Skin of body (tissue), 2 donors: ENCODE data around the gene PRKCH. TPM values are rescaled to one million over a fixed set of nuclear protein-coding genes. Genes with fewer than 3 reads are reported as not detected.

Source experiments
- DNase-seq: peaks from one replicate; lab custom pipeline; 2025; lab: John Stamatoyannopoulos, UW
- total RNA-seq: library from RNA; depleted of rRNA; stranded (reverse); fragments of >200 nt; gene quantifications from one replicate; pipeline ENCODE4 v1.2.3, GENCODE V29; 2014

Gene PRKCH
- total RNA-seq, 1 donor from 2014 or later, result 50.0 TPM

GRCh38 chr14:61420326-61420725 lies 98.9 kb downstream of the PRKCH start:
- DNase-seq, result no peak

GRCh38 chr14:61421212-61421923 lies 100.0 kb downstream of the PRKCH start:
- no peak for DNase-seq

GRCh38 chr14:61426048-61426447 lies 104.7 kb downstream of the PRKCH start:
- DNase-seq, result no peak

GRCh38 chr14:61428261-61428660 lies 106.9 kb downstream of the PRKCH start:
- DNase-seq, result no peak

GRCh38 chr14:61429316-61429715 lies 107.9 kb downstream of the PRKCH start:
- no peak for DNase-seq

- DNase-seq, result no peak
Measured at GRCh38 chr14:61430066-61430757, 108.8 kb downstream of the PRKCH start.

- DNase-seq, result no peak
Measured at GRCh38 chr14:61433169-61433568, 111.8 kb downstream of the PRKCH start.

- no peak for DNase-seq
Measured at GRCh38 chr14:61433828-61434227, 112.4 kb downstream of the PRKCH start.

GRCh38 chr14:61434311-61434710 lies 112.9 kb downstream of the PRKCH start:
- no peak for DNase-seq

GRCh38 chr14:61435563-61436337 lies 114.4 kb downstream of the PRKCH start:
- DNase-seq, result no peak

GRCh38 chr14:61437381-61437780 lies 116.0 kb downstream of the PRKCH start:
- no peak for DNase-seq

- DNase-seq, result no peak
Measured at GRCh38 chr14:61438036-61438435, 116.7 kb downstream of the PRKCH start.

- DNase-seq, result no peak
Measured at GRCh38 chr14:61438497-61438859, 117.1 kb downstream of the PRKCH start.

- DNase-seq, result no peak
Measured at GRCh38 chr14:61438860-61439765, 117.7 kb downstream of the PRKCH start.

GRCh38 chr14:61439779-61440418 lies 118.5 kb downstream of the PRKCH start:
- DNase-seq, result no peak

- DNase-seq, result no peak
Measured at GRCh38 chr14:61443481-61443880, 122.1 kb downstream of the PRKCH start.

GRCh38 chr14:61444215-61444768 lies 122.9 kb downstream of the PRKCH start:
- no peak for DNase-seq

- no peak for DNase-seq
Measured at GRCh38 chr14:61451491-61451890, 130.1 kb downstream of the PRKCH start.

- DNase-seq, result no peak
Measured at GRCh38 chr14:61451891-61452400, 130.6 kb downstream of the PRKCH start.

- no peak for DNase-seq
Measured at GRCh38 chr14:61452452-61452851, 131.1 kb downstream of the PRKCH start.
